ENCODE measurements around the gene IL20. TPM values are rescaled to one million over a fixed set of nuclear protein-coding genes. Genes with fewer than 3 reads are reported as not detected.

Gene IL20
- total and polyA plus RNA-seq, 11 donors = not detected

GRCh38 chr1:206913766-206914537 lies 48.5 kb downstream of the IL20 start:
- H3K36me3 ChIP-seq = no peaks in the 10 kb centered on the region
- H3K27ac ChIP-seq = no peak overlapping the region
- H3K27me3 ChIP-seq = peaks cover 0 to 21% (median 9%) of the 10 kb centered on the region in 9 donors
- no peak for DNase-seq
- TF ChIP-seq CTCF (IDR thresholded peaks at IDR 0.05) (no peak), POLR2A (IDR thresholded peaks at IDR 0.05) (no peak)
- H3K4me1 ChIP-seq = peaks cover 0 to 23% (median 10%) of the 10 kb centered on the region in 12 donors
- H3K9me3 ChIP-seq = no peaks in the 10 kb centered on the region
- WGBS, 4 donors = 82 to 93% (median 88%) methylated on average over 12 of the region's 12 CpGs
- intact Hi-C loops (cut with DNase I) = loop anchor here (1.0 to 10.0 kb wide), 23 partner anchors 49 to 429 kb away; partner anchors contain the start of genes EIF2D (in 3 of the 10) and IL20 (in 2 of the 10)
- no peak for ATAC-seq
- H3K4me3 ChIP-seq = no peak overlapping the region

GRCh38 chr1:206915030-206915735 lies 49.8 kb downstream of the IL20 start:
- H3K27ac ChIP-seq = no peak overlapping the region
- H3K4me1 ChIP-seq = peaks cover 0 to 11% (median 2%) of the 10 kb centered on the region in 12 donors
- TF ChIP-seq POLR2A (IDR thresholded peaks at IDR 0.05) (no peak), CTCF (IDR thresholded peaks at IDR 0.05) (no peak)
- no peaks in the 10 kb centered on the region for H3K36me3 ChIP-seq
- WGBS, 4 donors = 86 to 88% (median 86%) methylated on average over 15 of the region's 15 CpGs
- no peaks in the 10 kb centered on the region for H3K9me3 ChIP-seq
- DNase-seq = no peak
- peaks cover 0 to 9% (median 0%) of the 10 kb centered on the region in 9 donors for H3K27me3 ChIP-seq
- intact Hi-C loops (cut with DNase I) = loop anchor here in 4 of 10 donors (10.0 kb wide), 4 partner anchors 110 to 430 kb away; no protein-coding TSS in a partner anchor
- H3K4me3 ChIP-seq = no peak overlapping the region
- no peak for ATAC-seq

GRCh38 chr1:206916000-206916709 lies 50.7 kb downstream of the IL20 start:
- no peaks in the 10 kb centered on the region for H3K36me3 ChIP-seq
- H3K9me3 ChIP-seq = no peaks in the 10 kb centered on the region
- intact Hi-C loops (cut with DNase I) = loop anchor here in 4 of 10 donors (10.0 kb wide), 4 partner anchors 111 to 431 kb away; no protein-coding TSS in a partner anchor
- ATAC-seq (no peak), DNase-seq (no peak)
- H3K27ac ChIP-seq = no peak overlapping the region
- no peak for TF ChIP-seq CTCF (IDR thresholded peaks at IDR 0.05)
- no peak for TF ChIP-seq POLR2A (IDR thresholded peaks at IDR 0.05)
- H3K27me3 ChIP-seq = peaks cover 0 to 5% (median 0%) of the 10 kb centered on the region in 9 donors
- WGBS, 4 donors = 71 to 79% (median 75%) methylated on average over 8 of the region's 8 CpGs
- peaks cover 0 to 10% (median 1%) of the 10 kb centered on the region in 12 donors for H3K4me1 ChIP-seq
- no peak overlapping the region for H3K4me3 ChIP-seq
